GM12878 (cell line): ENCODE measurements around the gene MAP4K2. TPM values are rescaled to one million over a fixed set of nuclear protein-coding genes. Genes with fewer than 3 reads are reported as not detected.

Experiments
- ATAC-seq: fragments of 200-7000 bp; cut with Tn5 transposase; 3 replicates; pipeline ENCODE4 v1.9.1; 2020; ENCODE audit warnings: mild to moderate bottlenecking, moderate library complexity
- BruUV-seq: library from RNA; stranded (reverse); fragments of 400-500 nt; replicated peaks from 2 replicates; lab custom pipeline; 2021; lab: Mats Ljungman, UMichigan
- CTCF ChIA-PET: fragments of 300-600 bp; sonication (Branson Sonifier 250); formaldehyde crosslinking; extraction: SDS; loops from one replicate; lab custom pipeline; 2021; ENCODE audit warnings: inconsistent platforms; lab: Yijun Ruan, JAX
- POLR2A ChIA-PET: fragments of 350-600 bp; formaldehyde crosslinking; extraction: SDS; loops from one replicate; lab custom pipeline; 2021; ENCODE audit warnings: inconsistent platforms; lab: Charles Lee
- RAD21 ChIA-PET: fragments of 300-600 bp; sonication (Branson Sonifier 250); formaldehyde crosslinking; loops from one replicate; lab custom pipeline; 2023; ENCODE audit warnings: antibody characterized with exemption; ENCODE audit not compliant: unreplicated experiment; lab: Charles Lee
- SMC1A ChIA-PET: fragments of 300-600 bp; sonication (Branson Sonifier 250); formaldehyde crosslinking; loops from one replicate; lab custom pipeline; 2023; ENCODE audit not compliant: unreplicated experiment, uncharacterized antibody; lab: Charles Lee
- DNase-seq: peaks from one replicate; pipeline ENCODE4 v3.0.0-alpha.2; 2011; ENCODE audit warnings: low read depth, low spot score
- FAIRE-seq: peaks from 3 replicates; lab custom pipeline; 2011; peaks lifted over from hg19 to GRCh38; lab: Jason Lieb, UNC
- H2AFZ ChIP-seq: 2 replicates; pipeline ENCODE4 v1.6.0; 2011; ENCODE audit warnings: low read depth, low read length, control low read depth; ENCODE audit not compliant: control insufficient read depth
- H3K27ac ChIP-seq: 2 replicates; pipeline ENCODE4 v1.5.1; 2011; ENCODE audit warnings: control low read depth; ENCODE audit not compliant: control insufficient read depth, insufficient read depth
- H3K27me3 ChIP-seq, 2 experiments: replicated peaks in 1 of 2; 2 replicates each; pipeline versions ENCODE4 v1.6.0 to v1.6.1; 2011; ENCODE audit warnings: low read length in 1 of 2; ENCODE audit not compliant: control insufficient read depth in 2 of 2, insufficient read depth in 2 of 2
- H3K36me3 ChIP-seq, 2 experiments: 2 replicates each; pipeline ENCODE4 v1.5.1; 2011; ENCODE audit warnings: low read length in 1 of 2; ENCODE audit not compliant: control insufficient read depth in 2 of 2, insufficient read depth in 2 of 2
- H3K4me1 ChIP-seq: 2 replicates; pipeline ENCODE4 v1.6.1; 2011; ENCODE audit warnings: mild to moderate bottlenecking, low read length, moderate library complexity, mixed read lengths; ENCODE audit not compliant: control insufficient read depth, insufficient read depth
- H3K4me2 ChIP-seq: 2 replicates; pipeline ENCODE4 v1.6.0; 2011; ENCODE audit warnings: control low read depth; ENCODE audit not compliant: control insufficient read depth, insufficient read depth
- H3K4me3 ChIP-seq: fragments of 200-600 bp; sonication (generic); 2 replicates; pipeline ENCODE4 v1.5.1; 2016
- H3K79me2 ChIP-seq: 2 replicates; pipeline ENCODE4 v1.6.0; 2011; ENCODE audit warnings: low read length; ENCODE audit not compliant: control insufficient read depth, insufficient read depth
- H3K9ac ChIP-seq: 2 replicates; pipeline ENCODE4 v1.8.0; 2011; ENCODE audit warnings: low read length, control low read depth, mixed read lengths; ENCODE audit not compliant: control insufficient read depth, insufficient read depth
- H3K9me3 ChIP-seq: replicated peaks from 3 replicates; pipeline ENCODE4 v1.5.1; 2011; ENCODE audit warnings: mild to moderate bottlenecking, low read length; ENCODE audit not compliant: control insufficient read depth, insufficient read depth
- H4K20me1 ChIP-seq: 2 replicates; pipeline ENCODE4 v1.6.0; 2011; ENCODE audit not compliant: control insufficient read depth, insufficient read depth
- CREB1 ChIP-seq: IDR thresholded peaks from 2 replicates; pipeline ENCODE4 v1.6.1; 2012; ENCODE audit warnings: low read depth, mild to moderate bottlenecking, inconsistent platforms
- FOS ChIP-seq: IDR thresholded peaks from 3 replicates; pipeline ENCODE4 v1.6.1; 2011; ENCODE audit warnings: borderline replicate concordance; ENCODE audit not compliant: insufficient read length; ENCODE audit errors: extremely low read depth
- MEF2B ChIP-seq: fragments of 450-650 bp; IDR thresholded peaks from 2 replicates; pipeline ENCODE4 v1.6.1; 2018; ENCODE audit warnings: mild to moderate bottlenecking, moderate library complexity; ENCODE audit not compliant: partially characterized antibody, poor library complexity, severe bottlenecking
- POLR2AphosphoS2 ChIP-seq: IDR thresholded peaks from 2 replicates; pipeline ENCODE4 v1.6.1; 2011; ENCODE audit warnings: low read depth, mild to moderate bottlenecking, low read length, improper control_type of control experiment, moderate library complexity
- POLR2AphosphoS5 ChIP-seq: IDR thresholded peaks from 2 replicates; pipeline ENCODE4 v1.6.1; 2011; ENCODE audit warnings: mild to moderate bottlenecking, low read length, inconsistent platforms
- RAD21 ChIP-seq: IDR thresholded peaks from 2 replicates; pipeline ENCODE4 v1.6.1; 2011; ENCODE audit warnings: mild to moderate bottlenecking, low read depth, low read length, moderate library complexity; ENCODE audit not compliant: insufficient read depth
- RFX5 ChIP-seq: IDR thresholded peaks from 2 replicates; pipeline ENCODE4 v1.6.1; 2011; ENCODE audit warnings: low read depth, low read length, improper control_type of control experiment
- ZBTB4 ChIP-seq: fragments of 450-650 bp; formaldehyde crosslinking; IDR thresholded peaks from 2 replicates; pipeline ENCODE4 v1.4.0; 2022; ENCODE audit warnings: mild to moderate bottlenecking, moderate library complexity
- WGBS: methylation state at CpG from one replicate; pipeline ENCODE4 v1.1.6; 2016; ENCODE audit warnings: low lambda C conversion rate; ENCODE audit not compliant: insufficient replicate concordance, insufficient coverage; ENCODE audit errors: missing lambda C conversion rate; 5-methylcytosine and 5-hydroxymethylcytosine counted together
- in situ Hi-C: fragments of 300-500 bp; cut with MboI; formaldehyde crosslinking; loops from 9 replicates; pipeline ENCODE4 v1.14.3; 2018; ENCODE audit warnings: mixed read lengths
- intact Hi-C: fragments of 100-400 bp; cut with micrococcal nuclease; formaldehyde crosslinking; loops from one replicate; pipeline ENCODE4 v1.14.2; 2022; ENCODE audit not compliant: unreplicated experiment
- polyA plus RNA-seq, 11 experiments: library from polyadenylated mRNA; depleted of rRNA in 4 of 11; unstranded in 6 of 11; stranded (reverse) in 5 of 11; fragments of >200 nt; fragmentation: Nextera tagmentation in 4 of 11; fragmentation: Illumina TruSeq in 1 of 11; extraction: Ambion mirVana in 4 of 11; extraction: Trizol in 1 of 11; gene quantifications; 1 replicate in 1 of 11; 2 replicates in 10 of 11; pipeline versions ENCODE4 v1.2.1 to v1.2.3, GENCODE V29; 2011 to 2016; ENCODE audit warnings: inconsistent platforms in 2 of 11, missing spikeins in 2 of 11, low read depth in 1 of 11
- total RNA-seq, 4 experiments: library from RNA; depleted of rRNA in 3 of 4; stranded (reverse); fragments of >200 nt in 3 of 4; fragmentation: Illumina TruSeq in 1 of 4; extraction: Trizol in 1 of 4; gene quantifications; 2 replicates each; pipeline versions ENCODE4 v1.2.1 to v1.2.3, GENCODE V29; 2013 to 2021

MAP4K2 gene
- total and polyA plus RNA-seq, 10 of the 15 experiments (the other 5 are each of a cell fraction or from before 2014, with no cell fraction given), result 0.98 to 78.1 (median 48.9) TPM

- TF ChIP-seq ZBTB4 (CRISPR knock-in tag), result peak; percentile 68; the same call in 1 of the 2 replicates
- TF ChIP-seq FOS, result no peak
- peak; percentile 89 for TF ChIP-seq MEF2B
- no peak for TF ChIP-seq RFX5
- TF ChIP-seq, all 136 proteins: peak for 56
Measured at GRCh38 chr11:64850979-64851567, 48.1 kb upstream of the MAP4K2 start (continued).

GRCh38 chr11:64849598-64850356 is 46.8 kb upstream of the MAP4K2 start:
- Histone ChIP-seq H2AFZ (no peak overlapping the region), H3K4me2 (no peak overlapping the region), H3K36me3 (peaks cover 1 to 20% of the 10 kb centered on the region in 2 experiments; a peak in 3 of 4 replicates), H3K9ac (no peak overlapping the region), H3K4me1 (peaks cover 77% of the 10 kb centered on the region), H4K20me1 (no peaks in the 10 kb centered on the region), H3K27ac (peak overlapping the region; percentile 24; the same call in 1 of the 2 replicates), H3K27me3 (no peaks in the 10 kb centered on the region)
- ChIA-PET SMC1A (interaction anchor here (1.1 to 12.7 kb wide), 10 partner anchors 14 to 262 kb away, joined by 3 to 306 read pairs (median 16); partner anchors contain the start of genes ARL2, BATF2, EHD1 and TM7SF2), POLR2A (interaction anchor here (0.9 to 24.3 kb wide), 6 partner anchors 14 to 272 kb away, joined by 4 to 620 read pairs (median 9); partner anchors contain the start of genes EHD1, FAU and MRPL49), RAD21 (interaction anchor here (0.6 to 12.9 kb wide), 17 partner anchors 14 to 480 kb away, joined by 3 to 316 read pairs (median 12); partner anchors contain the start of genes ARL2, BATF2, CAPN1 and EHD1)
- in situ Hi-C loops, result loop anchor here (5.0 kb wide), 1 partner anchor 43 kb away; no protein-coding TSS in a partner anchor
- no peak for DNase-seq
- 68% methylated on average over 19 of the region's 19 CpGs for WGBS
- FAIRE-seq, result no peak
- BruUV-seq, result no TSS peak
- ATAC-seq, result no peak
- TF ChIP-seq CREB1, result no peak
- TF ChIP-seq RAD21, result peak; percentile 22; the same call in 1 of the 2 replicates
- peak; percentile 17; the same call in 1 of the 2 replicates for TF ChIP-seq POLR2AphosphoS2
- peak; percentile 48 for TF ChIP-seq POLR2AphosphoS5
- TF ChIP-seq, all 136 proteins: peak for 3
- no peaks in the 10 kb centered on the region for H3K9me3 ChIP-seq
- no peak overlapping the region for H3K4me3 ChIP-seq
- intact Hi-C loops, result loop anchor here (2.0 to 10.0 kb wide), 3 partner anchors 15 to 405 kb away; partner anchors contain the start of gene EHD1
- CTCF ChIA-PET, result interaction anchor here (1.0 to 28.8 kb wide), 15 partner anchors 14 to 480 kb away, joined by 3 to 1208 read pairs (median 18); partner anchors contain the start of genes ARL2, CDC42EP2, EHD1 and MAP4K2
- H3K79me2 ChIP-seq, result peaks cover 7% of the 10 kb centered on the region
